HG03066 (cell line): ENCODE results near the gene FBXO34.
"Not testable (repeated sequence)": the region's sequence is repeated elsewhere in the genome, so short reads cannot be mapped to it uniquely, and the experiment has no call there.

ENCODE experiments used
- ATAC-seq: cut with Tn5 transposase; IDR thresholded peaks from one replicate; pipeline ENCODE4 v1.9.1; 2021; ENCODE audit warnings: low read depth; ENCODE audit not compliant: unreplicated experiment

The FBXO34 gene

GRCh38 chr14:55340482-55340881 is 69.3 kb downstream of the FBXO34 start:
- ATAC-seq = no peak

- no peak for ATAC-seq
Observed at GRCh38 chr14:55341781-55342180, 70.6 kb downstream of the FBXO34 start.

- not testable (repeated sequence) for ATAC-seq
Observed at GRCh38 chr14:55344582-55345163, 73.5 kb downstream of the FBXO34 start.

- ATAC-seq = no peak
Observed at GRCh38 chr14:55347040-55347439, 75.8 kb downstream of the FBXO34 start.

GRCh38 chr14:55347748-55348147 is 76.5 kb downstream of the FBXO34 start:
- ATAC-seq = no peak

GRCh38 chr14:55348766-55349453 is 77.7 kb downstream of the FBXO34 start:
- no peak for ATAC-seq

- no peak for ATAC-seq
Observed at GRCh38 chr14:55349565-55349964, 78.3 kb downstream of the FBXO34 start.

GRCh38 chr14:55350461-55350860 is 79.2 kb downstream of the FBXO34 start:
- no peak for ATAC-seq

- no peak for ATAC-seq
Observed at GRCh38 chr14:55351111-55351510, 79.9 kb downstream of the FBXO34 start.

GRCh38 chr14:55352201-55352600 is 81.0 kb downstream of the FBXO34 start:
- ATAC-seq = no peak

- no peak for ATAC-seq
Observed at GRCh38 chr14:55353686-55354467, 82.7 kb downstream of the FBXO34 start.

GRCh38 chr14:55354500-55354899 is 83.3 kb downstream of the FBXO34 start:
- ATAC-seq = peak; percentile 73

- ATAC-seq = no peak
Observed at GRCh38 chr14:55355922-55356321, 84.7 kb downstream of the FBXO34 start.

- no peak for ATAC-seq
Observed at GRCh38 chr14:55356913-55357312, 85.7 kb downstream of the FBXO34 start.

GRCh38 chr14:55359307-55359706 is 88.1 kb downstream of the FBXO34 start:
- ATAC-seq = no peak

- no peak for ATAC-seq
Observed at GRCh38 chr14:55361190-55361589, 90.0 kb downstream of the FBXO34 start.

- ATAC-seq = no peak
Observed at GRCh38 chr14:55366271-55366670, 95.0 kb downstream of the FBXO34 start.

GRCh38 chr14:55370883-55371455 is 99.7 kb downstream of the FBXO34 start:
- no peak for ATAC-seq

- no peak for ATAC-seq
Observed at GRCh38 chr14:55372423-55372822, 101.2 kb downstream of the FBXO34 start.

GRCh38 chr14:55372825-55373224 is 101.6 kb downstream of the FBXO34 start:
- ATAC-seq = no peak
